Measurements from ENCODE around the gene ZNF771.

The ZNF771 gene

GRCh38 chr16:30413112-30413806, 5.9 kb downstream of the ZNF771 start:
- Mint-ChIP-seq H3K4me1 (peaks cover 15% of the 10 kb centered on the region), H3K36me3 (ENCODE audit: low read depth) (peaks cover 30% of the 10 kb centered on the region), H3K4me3 (no peak overlapping the region), H3K27ac (peak overlapping the region in 1 of 3 experiments; percentile 41), H3K9me3 (no peaks in the 10 kb centered on the region), H3K27me3 (ENCODE audit: low read depth) (peaks cover 3% of the 10 kb centered on the region)
- TF ChIP-seq CTCF (IDR thresholded peaks at IDR 0.05; ENCODE audit: unreplicated experiment in 3 of 3), result no peak

GRCh38 chr16:30414159-30414558, 6.8 kb downstream of the ZNF771 start:
- Mint-ChIP-seq H3K4me3 (no peak overlapping the region), H3K27ac (peak overlapping the region in 1 of 3 experiments; percentile 41), H3K4me1 (peaks cover 11% of the 10 kb centered on the region), H3K36me3 (ENCODE audit: low read depth) (peaks cover 30% of the 10 kb centered on the region), H3K27me3 (ENCODE audit: low read depth) (peaks cover 3% of the 10 kb centered on the region), H3K9me3 (no peaks in the 10 kb centered on the region)
- TF ChIP-seq CTCF (IDR thresholded peaks at IDR 0.05; ENCODE audit: unreplicated experiment in 3 of 3), result no peak

GRCh38 chr16:30416047-30416603, 8.7 kb downstream of the ZNF771 start:
- Mint-ChIP-seq H3K27me3 (ENCODE audit: low read depth) (peaks cover 3% of the 10 kb centered on the region), H3K4me3 (peak overlapping the region in 1 of 3 experiments; percentile 4), H3K9me3 (no peaks in the 10 kb centered on the region), H3K4me1 (peaks cover 4% of the 10 kb centered on the region), H3K36me3 (ENCODE audit: low read depth) (peaks cover 35% of the 10 kb centered on the region), H3K27ac (peak overlapping the region in 1 of 3 experiments; percentile 19)
- TF ChIP-seq CTCF (IDR thresholded peaks at IDR 0.05; ENCODE audit: unreplicated experiment in 3 of 3), result no peak

GRCh38 chr16:30416624-30417528, 9.5 kb downstream of the ZNF771 start:
- peaks cover 4% of the 10 kb centered on the region for H3K4me1 Mint-ChIP-seq
- H3K36me3 Mint-ChIP-seq (ENCODE audit: low read depth), result peaks cover 39% of the 10 kb centered on the region
- peaks cover 3% of the 10 kb centered on the region for H3K27me3 Mint-ChIP-seq (ENCODE audit: low read depth)
- no peak overlapping the region for H3K27ac Mint-ChIP-seq
- no peaks in the 10 kb centered on the region for H3K9me3 Mint-ChIP-seq
- no peak for TF ChIP-seq CTCF (IDR thresholded peaks at IDR 0.05; ENCODE audit: unreplicated experiment in 3 of 3)
- peak overlapping the region; percentile 13 to 20 (median 17) for H3K4me3 Mint-ChIP-seq

GRCh38 chr16:30417529-30418349, 10.3 kb downstream of the ZNF771 start:
- peak in 1 of 3 experiments; percentile 30 for TF ChIP-seq CTCF (IDR thresholded peaks at IDR 0.05; ENCODE audit: unreplicated experiment in 3 of 3)

More at GRCh38 chr16:30417529-30418349, 10.3 kb downstream of the ZNF771 start:
- peaks cover 39% of the 10 kb centered on the region for H3K36me3 Mint-ChIP-seq (ENCODE audit: low read depth)
- H3K27me3 Mint-ChIP-seq (ENCODE audit: low read depth), result peaks cover 3% of the 10 kb centered on the region
- no peaks in the 10 kb centered on the region for H3K9me3 Mint-ChIP-seq
- H3K4me1 Mint-ChIP-seq, result no peaks in the 10 kb centered on the region
- H3K4me3 Mint-ChIP-seq, result peak overlapping the region; percentile 44 to 78 (median 69)
- no peak overlapping the region for H3K27ac Mint-ChIP-seq
